NCI-H510A treated with DMSO at 0.1 percent for 48 hours (cell line): ENCODE measurements around the gene SKOR1.

Experiments
- DNase-seq: peaks from one replicate; lab custom pipeline; 2025; lab: John Stamatoyannopoulos, UW

Gene SKOR1

DNA sequence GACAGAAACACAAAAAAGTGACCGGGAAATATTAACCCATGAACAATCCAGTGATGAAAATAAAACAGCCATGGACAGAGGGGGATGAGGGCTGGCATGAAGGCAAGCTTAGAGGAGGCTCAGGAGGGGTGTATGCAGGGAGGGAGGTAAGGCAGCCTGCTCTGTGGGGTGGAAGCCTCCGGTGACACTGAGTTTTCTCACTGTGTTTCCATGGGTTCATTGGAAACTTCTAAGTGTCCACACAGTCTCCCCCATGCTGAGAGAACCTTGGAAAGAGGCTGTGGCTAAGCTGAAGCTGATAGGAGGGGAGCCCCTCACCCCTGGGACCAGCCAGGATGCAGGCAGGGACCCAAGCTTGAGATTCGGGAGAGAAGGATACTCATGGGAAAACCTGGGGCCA is 6.8 kb upstream of the SKOR1 start:
- no peak for DNase-seq

DNA sequence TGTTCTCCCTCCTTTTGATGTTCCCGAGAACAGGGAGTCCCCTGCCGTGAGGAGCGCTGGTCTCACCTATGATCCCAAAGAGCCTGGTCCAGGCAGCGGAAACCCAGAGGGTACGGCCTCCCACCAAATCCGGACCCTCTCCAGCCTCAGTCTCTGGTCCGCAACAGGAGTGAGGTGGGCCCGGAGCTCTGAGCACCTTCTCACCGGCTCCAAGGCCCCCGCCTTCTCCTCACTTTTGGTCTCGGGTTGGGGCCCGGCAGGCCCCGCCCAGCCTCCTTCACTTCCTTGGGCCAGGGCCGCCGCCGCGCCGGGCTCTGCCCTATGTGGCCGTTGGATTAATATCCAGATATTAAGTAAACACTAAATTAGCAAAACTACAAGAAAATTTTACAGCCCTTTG is 5.7 kb upstream of the SKOR1 start:
- no peak for DNase-seq

DNA sequence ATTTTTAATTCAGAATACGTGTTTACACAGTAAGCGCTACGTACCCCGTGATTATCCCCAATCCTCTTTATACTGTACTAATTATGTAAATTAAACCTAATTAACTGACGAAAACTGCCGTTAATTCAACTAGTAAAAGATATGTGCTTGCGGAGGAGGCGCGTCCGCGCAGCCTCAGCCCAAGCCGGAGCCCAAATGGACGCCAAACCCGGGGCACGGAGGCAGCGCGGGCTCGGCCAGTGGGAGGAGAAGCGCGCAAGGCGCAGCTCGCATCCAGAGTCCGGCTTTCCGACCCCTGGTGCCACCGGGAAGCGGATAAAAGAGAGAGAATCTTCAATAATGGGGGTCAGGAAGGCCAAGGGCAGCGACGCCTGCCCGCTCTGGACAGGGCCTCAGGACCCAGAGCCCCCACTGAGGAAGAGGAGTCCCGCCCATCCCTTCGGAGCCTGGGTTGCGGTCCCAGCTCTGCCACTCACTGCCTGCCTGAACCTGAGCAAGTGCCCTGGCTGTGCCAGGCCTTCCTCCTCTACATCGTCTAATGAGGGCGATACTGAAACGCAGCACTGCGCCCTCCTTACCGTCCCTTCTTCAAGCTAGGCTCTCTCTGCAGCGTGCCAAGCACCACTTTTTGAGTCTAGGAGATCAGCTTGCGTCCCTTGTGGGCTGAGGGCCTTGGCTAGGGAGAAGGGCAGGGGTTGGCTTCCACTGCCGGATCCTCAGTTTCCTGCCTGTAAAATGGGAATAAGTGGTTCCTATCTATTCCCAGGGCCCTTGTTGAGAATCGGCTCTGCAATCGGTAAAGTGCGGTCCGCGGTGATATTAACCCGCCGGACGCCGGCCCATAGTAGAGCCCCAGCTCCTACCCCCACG is 5.0 kb upstream of the SKOR1 start:
- no peak for DNase-seq

DNA sequence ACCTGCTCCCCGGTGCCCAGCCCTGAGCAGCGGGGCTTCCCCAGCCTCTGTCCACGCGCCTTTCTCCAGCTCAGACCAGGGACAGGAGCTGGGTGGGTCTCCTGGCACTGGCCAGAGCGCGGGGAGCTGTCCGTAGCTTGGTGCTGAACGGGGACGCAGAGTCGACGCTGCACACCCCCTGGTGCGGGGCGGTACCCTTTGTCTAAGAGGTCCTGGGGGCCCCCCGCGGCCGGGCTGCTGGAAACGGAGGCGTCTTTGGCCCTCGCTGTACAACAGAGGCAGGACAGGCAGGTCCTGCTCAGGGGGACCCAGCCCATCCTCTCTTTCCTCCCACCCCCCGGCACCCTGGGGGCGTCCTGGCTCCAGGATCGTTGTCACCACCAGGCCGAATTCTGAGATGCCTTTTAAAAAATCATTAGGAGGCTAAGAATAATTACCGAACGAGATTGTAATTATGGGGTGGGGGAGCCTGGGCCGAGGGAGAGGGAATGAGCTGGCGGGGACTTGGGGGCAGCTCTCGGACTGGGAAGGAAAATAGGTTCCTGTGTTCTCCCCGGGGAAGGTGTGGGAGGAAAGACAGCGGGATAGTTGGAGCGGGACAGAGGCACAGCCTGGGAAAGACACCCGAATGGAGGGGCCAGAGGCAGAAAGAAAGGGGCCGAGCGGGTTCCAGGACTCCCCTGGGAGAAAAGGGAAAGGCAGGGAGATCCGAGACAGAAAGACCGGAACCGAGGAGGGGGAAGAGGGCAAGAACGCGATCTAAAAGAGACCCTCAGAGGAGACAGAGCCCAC is 4.1 kb upstream of the SKOR1 start:
- no peak for DNase-seq

DNA sequence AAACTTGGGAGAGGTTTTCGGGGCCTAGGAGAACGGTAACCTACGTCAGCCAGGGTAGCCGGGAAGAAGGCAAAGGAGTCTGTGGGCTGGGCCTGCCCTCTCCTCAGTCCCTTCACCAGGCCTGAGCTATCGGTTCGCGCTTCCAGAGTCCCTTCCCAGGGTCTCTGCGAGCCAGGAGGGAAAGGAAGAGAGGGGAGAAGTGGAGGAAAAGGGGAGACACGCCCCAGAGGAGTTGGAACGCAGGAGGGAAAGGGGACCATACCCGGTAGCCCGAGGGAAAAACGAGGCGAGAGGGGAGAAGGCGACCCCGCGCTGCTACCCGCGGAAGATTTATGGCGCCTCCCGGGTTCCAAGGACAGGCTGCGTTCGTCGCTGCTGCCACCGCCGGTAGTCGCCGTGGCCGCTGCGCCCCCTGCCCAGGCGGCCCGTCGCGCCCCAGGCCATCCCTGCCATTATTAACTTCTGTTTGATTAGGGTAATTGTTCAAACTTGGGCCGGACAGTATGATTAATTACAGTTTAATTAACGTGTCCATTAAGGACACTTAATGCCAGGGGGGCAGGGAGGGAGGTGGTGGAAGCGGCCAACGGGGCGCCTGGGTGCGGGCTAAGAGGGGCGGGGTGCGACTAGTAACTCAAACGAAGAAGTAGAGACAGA is 3.4 kb upstream of the SKOR1 start:
- no peak for DNase-seq

DNA sequence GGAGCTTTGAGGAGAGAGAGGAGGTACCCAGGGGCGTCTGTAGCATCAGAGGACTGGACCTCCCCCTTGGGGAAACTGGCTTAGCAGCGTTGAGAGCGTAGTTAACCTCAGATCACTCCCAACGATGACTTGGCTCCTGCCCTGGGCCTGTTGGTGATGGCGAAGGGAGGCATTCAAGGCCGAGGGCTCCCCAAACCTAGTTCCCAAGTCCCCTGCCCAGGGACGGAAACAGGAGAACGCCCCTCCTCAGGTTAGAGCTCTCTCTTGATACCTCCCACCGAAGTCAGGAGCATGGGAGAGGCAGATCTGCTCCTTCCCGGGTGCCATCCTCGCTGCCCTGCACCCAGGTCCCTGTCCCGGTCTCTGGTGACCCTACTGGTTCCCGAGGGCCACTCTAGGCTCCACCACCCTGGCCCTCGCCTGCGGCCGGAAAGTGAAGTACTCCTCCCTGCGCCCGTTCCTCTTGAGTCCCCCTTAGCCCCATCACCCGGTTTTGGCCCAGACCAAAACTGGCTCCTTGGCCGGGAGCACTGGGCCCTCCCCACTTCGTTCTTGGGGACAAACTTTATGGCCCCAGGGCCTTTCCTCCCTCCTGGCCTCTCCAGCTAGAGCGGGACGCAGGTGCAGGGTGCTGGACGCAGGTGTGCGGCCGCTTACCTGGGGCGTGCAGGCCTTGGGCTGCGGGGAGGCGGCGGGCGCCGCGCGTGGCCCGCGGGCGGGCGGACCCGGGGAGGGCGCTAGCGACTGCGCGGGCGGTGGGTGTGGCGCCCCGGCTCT is 2.6 kb upstream of the SKOR1 start:
- DNase-seq, result no peak

DNA sequence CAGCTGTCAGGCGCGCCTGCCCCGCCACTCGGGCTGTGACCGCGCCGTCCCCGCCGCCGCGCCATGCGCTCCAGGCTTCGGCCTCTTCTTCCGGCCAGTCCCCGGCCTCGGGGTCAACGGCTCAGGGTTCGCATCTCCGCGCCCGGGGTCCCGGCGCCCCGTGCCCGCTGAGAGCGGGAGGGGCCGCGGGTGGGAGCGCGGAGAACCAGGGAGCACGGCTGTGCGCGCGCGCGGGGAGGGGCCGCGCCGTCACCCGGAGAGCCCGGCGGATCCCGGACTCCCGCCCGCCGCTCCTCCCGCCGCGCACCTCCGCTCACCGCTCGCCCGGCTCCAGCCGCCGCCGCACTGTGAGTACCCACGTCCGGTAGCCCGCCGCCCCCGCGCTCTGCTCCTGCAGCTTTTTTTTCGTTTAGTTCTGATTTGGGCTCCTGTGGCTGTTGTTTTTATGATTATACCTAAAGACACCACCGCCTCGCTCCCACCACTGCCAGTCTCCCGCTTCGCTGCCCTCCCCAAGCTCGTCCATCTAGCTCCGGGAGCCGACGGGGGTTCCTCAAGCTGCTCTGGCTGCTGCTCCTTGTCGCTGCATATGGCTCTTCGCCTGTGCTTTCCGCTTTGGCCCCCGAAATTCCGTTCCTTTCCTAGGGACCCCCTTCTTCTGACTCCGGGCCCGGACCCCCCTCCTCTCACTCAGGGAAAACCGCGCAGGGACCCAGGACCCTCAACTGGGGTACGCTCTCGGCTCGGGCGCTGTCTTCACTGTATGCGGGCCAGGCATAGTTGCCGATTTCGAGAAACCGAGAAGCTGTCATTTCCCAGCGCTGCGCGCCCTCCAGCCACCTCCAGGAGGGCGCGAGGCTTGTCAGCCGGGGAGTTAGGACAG is 1.8 kb upstream of the SKOR1 start:
- DNase-seq, result no peak

DNA sequence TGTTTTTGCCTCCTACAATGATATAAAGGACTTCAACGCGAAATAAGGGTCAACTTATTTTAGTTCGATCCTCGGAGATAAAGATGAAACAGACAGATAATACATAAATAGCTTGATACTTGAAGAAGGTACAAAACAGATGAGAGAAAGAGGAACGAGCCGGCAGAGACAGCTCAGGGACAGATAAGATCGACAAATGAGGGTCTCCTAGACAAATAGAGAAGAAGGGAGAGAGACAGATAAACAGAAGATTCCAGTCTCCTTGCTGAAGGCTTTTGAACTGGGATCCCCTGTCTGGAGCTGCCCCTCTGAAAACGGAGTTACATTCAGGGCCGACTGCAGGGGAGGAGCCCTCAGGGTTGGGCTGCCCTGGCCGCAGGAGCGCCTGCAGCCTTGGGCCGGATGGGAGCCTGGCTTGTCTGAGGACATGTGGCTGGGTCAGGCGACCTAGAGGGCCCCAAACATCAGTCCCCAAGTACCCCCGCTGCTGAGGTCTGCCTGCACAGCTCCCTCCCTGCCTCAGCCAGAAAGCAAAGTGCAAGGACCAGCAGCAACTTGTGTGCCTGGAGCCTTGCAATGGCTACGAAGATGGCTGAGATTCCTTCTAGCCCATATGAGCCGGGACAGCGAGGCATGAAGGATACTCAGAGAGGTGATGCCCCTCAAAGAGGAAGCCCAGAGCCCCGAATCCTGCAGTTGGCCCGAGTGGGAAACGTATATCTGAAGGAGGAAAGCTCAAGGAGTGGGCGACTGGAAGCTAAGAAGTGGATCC is 926 bp upstream of the SKOR1 start:
- no peak for DNase-seq

DNA sequence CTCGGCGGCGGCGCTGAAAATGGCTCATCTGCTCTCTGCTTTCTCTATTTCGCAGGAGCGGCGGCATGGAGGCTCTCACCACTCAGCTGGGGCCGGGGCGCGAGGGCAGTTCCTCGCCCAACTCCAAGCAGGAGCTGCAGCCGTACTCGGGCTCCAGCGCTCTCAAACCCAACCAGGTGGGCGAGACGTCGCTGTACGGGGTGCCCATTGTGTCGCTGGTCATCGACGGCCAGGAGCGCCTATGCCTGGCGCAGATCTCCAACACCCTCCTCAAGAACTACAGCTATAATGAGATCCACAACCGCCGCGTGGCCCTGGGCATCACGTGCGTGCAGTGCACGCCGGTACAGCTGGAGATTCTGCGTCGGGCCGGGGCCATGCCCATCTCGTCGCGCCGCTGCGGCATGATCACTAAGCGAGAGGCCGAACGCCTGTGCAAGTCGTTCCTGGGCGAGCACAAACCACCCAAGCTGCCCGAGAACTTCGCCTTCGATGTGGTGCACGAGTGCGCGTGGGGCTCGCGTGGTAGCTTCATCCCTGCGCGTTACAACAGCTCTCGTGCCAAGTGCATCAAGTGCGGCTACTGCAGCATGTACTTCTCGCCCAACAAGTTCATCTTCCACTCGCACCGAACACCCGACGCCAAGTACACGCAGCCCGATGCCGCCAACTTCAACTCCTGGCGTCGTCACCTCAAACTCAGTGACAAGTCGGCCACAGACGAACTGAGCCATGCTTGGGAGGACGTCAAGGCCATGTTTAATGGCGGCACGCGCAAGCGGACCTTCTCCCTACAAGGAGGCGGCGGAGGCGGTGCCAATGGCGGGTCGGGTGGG is 790 bp downstream of the SKOR1 start:
- DNase-seq, result no peak

DNA sequence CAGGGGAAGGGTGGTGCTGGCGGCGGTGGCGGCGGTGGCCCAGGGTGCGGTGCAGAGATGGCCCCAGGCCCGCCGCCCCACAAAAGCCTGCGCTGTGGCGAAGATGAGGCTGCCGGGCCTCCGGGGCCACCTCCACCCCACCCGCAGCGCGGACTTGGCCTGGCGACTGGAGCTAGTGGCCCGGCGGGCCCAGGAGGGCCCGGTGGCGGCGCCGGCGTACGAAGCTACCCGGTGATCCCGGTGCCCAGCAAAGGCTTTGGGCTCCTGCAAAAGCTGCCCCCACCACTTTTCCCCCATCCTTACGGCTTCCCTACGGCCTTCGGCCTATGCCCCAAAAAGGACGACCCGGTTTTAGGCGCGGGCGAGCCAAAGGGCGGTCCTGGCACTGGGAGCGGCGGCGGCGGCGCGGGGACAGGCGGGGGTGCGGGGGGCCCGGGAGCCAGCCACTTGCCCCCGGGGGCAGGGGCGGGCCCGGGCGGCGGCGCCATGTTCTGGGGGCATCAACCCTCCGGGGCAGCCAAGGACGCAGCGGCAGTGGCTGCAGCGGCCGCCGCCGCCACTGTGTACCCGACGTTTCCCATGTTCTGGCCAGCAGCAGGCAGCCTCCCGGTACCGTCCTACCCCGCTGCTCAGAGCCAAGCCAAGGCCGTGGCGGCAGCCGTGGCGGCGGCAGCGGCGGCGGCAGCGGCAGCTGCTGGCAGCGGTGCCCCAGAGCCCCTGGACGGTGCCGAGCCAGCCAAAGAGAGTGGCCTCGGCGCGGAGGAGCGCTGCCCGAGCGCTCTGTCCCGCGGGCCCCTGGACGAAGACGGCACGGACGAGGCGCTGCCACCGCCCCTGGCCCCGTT is 1.6 kb downstream of the SKOR1 start:
- no peak for DNase-seq

DNA sequence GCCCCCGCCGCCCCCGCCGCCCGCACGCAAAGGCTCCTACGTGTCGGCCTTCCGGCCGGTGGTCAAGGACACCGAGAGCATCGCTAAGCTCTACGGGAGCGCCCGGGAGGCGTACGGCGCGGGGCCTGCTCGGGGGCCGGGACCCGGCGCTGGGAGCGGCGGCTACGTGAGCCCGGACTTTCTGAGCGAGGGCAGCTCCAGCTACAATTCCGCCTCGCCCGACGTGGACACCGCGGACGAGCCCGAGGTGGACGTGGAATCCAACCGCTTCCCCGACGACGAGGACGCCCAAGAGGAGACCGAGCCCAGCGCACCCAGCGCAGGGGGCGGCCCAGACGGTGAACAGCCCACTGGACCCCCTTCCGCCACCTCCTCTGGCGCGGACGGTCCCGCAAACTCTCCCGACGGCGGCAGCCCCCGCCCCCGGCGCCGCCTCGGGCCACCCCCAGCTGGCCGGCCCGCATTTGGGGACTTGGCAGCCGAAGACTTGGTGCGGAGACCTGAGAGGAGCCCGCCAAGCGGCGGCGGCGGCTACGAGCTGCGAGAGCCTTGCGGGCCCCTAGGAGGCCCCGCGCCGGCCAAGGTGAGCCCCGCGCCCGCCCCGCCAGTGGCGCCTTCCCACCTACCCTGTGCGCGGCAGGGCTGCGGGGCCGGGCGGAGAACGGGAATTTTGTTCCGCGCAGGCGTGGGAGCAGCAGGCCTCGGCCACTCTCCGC is 2.4 kb downstream of the SKOR1 start:
- no peak for DNase-seq

DNA sequence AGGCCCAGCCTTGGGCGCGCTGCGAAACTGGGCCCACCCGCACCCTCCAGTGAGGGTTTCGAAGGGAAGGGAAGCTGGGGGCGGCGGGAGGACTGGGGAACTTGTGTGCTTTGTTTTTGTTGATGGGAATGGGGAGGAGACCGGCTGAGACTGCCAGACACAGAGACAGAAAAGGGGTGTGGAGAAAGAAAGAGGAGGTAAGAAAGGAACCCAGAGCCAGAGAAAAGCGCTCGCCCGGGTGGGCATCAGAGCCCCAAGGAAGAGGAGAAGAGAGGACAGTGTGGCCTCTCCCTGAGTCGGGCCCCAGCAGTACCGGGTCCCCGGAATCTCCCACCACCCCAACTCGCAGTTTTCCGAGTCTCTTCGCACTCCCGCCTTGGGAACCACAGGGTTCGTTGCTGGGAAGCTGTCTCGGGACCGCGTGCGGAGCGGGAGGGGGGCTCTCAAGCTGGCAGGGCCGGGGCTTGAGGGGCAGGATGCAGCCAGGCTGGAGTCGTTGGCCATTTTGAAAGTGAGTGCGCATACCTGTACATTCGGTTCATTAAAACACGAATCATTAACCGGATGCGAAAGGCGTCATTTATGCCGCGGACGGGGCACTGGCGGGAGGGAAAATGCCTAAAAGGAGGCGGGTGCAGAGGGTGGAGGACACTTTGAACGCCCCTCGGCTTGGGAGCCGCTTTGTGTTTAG is 3.1 kb downstream of the SKOR1 start:
- DNase-seq, result no peak

DNA sequence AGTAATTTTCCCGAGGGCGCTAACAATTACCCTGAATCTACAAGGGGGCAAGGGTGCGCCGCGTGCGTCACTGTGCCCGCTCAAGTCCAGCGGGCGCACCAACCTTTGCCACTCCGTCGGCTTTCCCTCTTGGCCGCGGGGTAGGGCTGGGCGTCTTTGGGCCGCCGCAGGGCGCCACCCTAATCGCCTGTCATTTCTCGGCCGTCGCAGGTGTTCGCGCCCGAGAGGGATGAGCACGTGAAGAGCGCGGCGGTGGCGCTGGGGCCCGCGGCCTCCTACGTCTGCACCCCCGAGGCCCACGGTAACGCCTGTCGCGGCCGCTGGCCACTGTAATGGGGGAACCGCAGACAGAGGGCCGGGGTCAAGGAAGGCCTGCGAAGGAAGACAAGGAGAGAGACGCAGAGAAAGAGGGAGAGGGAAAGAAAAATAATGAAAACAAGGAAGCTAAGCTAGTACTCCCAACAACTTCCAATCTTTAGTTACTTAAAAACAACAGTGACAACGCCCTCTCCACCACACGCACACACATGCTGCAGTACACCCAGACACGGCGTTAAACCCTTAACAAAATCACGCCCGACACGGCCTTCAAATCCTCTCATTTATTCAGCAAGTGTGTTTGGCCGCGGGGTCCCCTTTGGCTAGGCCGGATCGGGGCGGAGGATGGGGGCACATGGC is 3.8 kb downstream of the SKOR1 start:
- no peak for DNase-seq

DNA sequence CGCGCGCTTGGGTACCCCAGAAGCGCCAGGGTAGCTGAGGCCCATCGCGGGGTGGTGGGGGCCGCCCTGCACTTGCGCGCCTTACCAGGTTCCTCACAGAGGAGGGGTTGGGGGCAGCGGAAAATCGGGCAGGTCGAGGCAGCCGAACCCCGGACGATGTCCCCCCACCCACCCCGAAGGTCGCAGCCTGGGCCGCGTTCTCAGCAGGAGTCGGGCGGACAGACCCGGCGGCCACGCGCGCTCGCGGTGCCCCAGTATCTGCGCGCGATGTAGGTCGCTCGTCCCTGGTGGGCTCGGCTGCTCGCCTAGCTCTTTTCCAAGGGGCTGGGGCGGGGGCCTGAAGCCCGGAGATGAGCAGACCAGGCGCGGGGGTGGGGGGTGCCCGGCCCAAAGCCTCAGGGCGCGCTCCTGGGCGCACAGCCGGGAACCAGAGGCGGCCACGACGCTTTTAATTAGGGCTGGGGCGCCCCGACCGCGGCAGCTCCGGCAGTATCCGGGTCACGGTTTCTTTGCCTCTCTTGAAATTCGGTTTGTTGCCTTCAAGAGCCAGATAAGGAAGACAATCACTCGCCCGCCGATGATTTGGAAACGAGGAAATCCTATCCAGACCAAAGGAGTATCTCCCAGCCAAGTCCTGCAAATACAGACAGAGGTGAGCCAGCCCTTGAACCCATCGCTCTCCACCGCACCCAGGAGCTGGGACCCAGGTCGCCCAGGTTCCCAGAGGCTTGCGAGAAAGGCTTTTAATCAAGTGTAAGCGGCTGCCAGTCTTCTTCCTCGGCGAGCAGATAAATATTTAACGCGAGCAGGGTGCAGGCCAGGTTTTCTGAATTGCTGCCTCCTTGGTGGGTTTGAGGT is 4.6 kb downstream of the SKOR1 start:
- DNase-seq, result no peak

DNA sequence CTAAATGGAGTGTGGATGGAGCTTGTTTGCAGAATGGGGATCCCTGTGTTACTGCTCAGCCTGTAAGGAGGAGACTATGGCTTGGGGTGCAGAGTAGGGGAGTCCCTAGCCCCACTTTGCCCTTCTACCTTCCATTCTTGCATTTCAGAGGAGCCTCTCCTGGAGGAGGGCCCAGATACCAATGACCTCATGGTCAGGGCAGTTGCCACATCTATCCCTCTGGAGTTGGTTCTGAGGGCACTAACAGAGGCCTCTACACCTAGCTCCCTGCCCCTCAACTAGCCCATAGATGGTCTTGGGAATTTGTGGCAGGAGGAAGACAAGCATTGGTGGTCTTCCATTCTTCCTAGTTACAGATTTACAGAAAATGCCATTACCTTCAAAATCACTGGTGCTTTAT is 6.1 kb downstream of the SKOR1 start:
- DNase-seq, result no peak
